NCI-H187 (cell line): ENCODE data around the gene DGKB.

Experiments
- DNase-seq, 2 experiments: peaks; one replicate each; lab custom pipeline; 2025; lab: John Stamatoyannopoulos, UW

Gene DGKB

DNA sequence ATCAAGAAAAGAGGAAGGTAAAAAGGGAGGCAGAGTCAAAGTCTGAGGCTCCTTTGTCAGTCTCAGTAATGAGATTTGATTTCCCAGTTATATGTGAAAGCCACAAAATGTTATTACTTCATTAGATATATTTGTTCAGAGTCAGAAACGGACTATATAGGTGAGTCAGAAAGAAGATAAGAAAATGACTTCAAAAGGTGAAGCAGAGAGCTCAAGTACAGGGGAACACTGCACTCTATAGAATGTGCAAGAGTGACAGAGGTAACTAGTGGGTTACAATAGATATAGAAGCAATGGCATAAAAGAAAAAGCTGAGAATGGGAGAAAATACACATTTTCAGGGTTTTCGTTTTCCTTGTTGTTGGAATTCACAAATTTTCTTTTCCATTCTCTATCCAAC, 43.3 kb downstream of the DGKB start:
- DNase-seq = no peak

DNA sequence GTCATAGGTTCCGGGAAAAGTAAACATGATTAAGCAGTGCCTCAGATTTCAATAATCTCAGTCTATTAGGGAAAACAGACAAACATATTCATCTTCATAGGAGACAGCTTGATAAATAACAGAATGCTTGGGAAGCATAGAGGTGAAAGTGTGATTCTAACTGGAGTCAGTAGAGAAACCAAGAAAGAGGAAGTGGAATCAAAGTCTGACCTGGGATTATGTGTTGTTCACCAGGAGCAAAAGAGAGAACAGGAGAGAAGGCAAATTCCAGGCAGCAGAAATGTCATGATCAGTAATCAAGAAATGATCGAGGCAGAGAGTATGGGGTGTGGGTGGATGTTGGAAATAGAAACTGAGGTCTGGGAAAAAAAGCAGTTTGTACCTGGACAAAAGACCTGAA, 43.7 kb downstream of the DGKB start:
- DNase-seq = no peak

DNA sequence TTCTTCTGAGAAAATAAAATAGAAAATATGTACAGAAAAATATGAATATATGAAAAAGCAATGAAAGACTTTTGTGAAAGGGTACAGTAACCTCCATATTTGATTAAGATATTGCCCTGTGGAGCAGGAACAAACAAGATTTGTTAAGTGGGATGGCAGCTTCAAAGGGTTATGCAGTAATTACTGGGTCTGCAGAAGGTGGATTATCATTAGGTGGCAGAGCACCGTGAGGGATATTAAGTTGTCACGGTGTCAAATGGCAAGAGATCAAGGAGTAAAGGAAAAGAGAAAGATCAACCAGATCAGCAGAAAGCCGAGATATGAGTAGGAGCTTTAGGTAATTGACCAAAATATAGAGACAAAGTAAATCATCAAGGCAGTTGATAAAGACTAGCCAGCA, 44.1 kb downstream of the DGKB start:
- no peak for DNase-seq

DNA sequence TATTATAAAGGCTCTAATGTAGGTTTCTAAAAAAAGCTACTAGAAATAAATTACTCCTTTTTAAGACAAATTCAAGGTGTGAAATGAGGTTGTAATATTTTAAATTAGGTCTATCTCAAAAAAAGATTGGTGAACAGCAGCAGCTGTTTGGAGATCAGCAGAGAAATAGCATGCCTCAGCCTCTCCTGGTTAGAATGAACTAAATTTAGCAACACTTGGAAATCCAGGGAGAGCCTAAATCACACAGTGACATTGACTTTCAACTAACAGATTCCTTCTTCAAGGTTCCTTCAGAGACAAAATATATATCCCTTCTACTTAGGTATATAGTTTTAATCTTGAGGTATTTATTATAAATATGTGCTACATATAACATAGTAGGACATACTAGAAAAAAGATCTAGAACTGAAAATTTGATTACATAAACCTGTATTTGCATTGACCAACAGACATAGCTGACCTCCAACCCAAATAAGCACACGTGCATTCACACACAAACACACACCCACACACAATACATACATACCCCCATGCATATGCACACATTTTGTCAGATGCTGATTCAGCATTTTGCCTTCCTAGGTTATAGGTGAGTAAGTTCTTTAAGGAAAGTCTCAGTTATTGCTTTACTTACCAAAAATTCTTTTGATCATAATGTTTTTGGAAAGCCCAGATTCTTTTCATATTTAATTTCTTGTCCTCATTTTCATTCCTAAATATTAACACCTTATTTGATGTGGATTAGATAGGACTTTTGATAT, 47.3 kb downstream of the DGKB start:
- DNase-seq = no peak

DNA sequence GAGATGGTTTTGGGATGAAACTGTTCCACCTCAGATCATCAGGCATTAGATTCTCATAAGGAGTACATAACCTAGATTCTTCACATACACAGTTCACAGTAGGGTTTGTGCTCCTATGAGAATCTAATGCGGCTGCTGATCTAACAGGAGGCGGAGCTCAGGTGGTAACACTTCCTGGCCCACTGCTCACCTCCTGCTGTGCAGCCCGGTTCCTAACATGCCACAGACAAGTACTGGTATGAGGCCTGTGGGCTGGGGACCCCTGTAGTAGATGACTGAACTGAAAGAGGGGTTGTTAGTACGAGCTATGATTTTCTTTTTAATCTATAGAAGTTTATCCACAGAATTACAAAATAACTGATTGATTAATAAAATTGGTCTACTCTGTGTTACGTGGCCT, 48.1 kb downstream of the DGKB start:
- no peak for DNase-seq

DNA sequence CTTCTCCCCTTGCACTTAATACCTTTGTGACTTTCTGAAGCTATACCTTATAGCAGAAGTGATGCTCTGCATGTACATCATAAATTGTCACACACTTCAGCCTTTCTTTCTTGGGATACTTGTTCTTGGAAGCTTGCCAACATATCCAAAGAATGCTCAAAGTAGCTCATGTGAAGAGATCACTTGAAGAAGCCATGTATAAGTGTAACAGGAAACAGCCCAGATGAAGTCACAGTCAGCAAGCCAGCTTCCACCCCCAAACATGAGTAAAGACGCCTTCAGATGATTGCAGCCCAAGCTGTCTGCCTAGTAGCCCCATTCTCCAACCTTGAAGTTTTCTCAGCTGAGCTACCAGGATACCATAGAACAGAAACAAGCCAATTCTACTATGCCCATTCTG, 50.9 kb downstream of the DGKB start:
- no peak for DNase-seq

DNA sequence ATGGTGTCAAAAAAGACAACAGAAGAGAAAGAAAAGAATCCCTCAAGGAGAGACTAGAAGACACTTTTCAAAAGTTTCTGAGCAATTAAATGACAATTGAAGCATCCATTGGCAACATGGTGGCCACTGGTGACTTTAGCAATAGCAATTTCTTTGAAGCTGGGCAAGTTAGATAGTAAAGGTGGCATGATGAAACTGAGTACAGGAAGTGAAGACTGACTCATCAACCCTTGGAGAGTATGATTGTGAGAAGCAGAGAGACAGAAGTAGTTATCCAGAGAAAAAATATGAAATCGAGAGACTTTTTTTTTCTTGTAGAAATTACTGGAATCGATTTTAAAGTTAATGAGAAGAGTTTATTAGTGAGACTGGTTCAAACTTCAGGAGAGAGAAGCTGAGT, 52.5 kb downstream of the DGKB start:
- no peak for DNase-seq

DNA sequence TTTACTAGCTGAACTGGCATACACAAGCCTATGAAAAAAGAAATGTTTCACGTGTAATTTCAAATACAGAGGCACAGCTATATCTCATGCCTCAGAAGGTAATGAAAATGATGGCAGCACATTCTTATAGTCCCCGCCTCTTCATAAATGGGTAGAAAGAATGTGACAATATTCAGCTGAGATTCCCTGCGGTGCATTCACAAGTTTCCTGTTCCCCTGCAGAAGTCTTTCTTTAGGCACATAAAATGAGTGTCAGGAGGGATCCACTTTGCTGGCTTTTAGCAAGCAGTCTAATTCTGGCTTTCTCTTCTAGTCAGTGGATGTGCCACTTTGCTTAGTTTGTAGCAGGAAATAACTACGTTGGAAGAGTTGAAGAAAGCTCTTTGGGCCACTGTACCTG, 56.1 kb downstream of the DGKB start:
- DNase-seq = no peak

DNA sequence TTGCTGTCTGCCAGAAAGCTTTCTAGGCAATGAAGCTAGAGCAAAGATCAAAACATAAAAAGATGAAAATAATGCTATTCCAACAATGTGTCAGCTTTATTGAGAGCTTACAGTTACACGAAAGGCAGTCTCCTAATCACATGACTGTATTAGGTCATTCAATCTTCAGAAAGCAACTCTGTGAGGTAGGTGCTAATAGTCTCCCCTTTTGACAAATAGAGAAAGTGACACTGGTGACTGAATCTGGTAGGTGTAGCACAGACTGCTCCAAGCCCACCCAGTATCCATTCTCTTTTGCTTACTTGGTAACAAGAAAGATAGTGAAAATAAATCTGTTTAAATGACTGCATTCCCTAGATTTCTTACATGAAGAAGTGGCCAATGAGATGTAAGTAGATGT, 58.8 kb downstream of the DGKB start:
- no peak for DNase-seq

DNA sequence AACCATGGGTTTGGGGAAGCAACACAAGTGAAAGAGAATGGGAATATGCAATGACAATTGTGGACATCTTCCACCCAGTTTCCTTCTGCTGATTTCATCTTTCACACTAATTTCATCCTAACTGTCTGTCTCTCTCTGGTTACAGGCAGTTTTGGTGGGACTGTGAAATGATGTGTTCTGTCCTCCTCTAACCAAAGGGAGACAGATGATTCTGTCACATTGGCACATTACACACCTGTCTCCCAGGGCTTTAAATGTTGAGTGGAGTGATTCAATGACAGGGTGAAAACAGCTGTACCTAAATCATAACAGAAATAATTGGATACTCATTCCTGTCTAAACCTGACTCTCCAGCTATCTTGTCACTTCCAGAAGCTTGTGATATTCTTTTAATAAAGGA, 60.0 kb downstream of the DGKB start:
- DNase-seq = no peak

DNA sequence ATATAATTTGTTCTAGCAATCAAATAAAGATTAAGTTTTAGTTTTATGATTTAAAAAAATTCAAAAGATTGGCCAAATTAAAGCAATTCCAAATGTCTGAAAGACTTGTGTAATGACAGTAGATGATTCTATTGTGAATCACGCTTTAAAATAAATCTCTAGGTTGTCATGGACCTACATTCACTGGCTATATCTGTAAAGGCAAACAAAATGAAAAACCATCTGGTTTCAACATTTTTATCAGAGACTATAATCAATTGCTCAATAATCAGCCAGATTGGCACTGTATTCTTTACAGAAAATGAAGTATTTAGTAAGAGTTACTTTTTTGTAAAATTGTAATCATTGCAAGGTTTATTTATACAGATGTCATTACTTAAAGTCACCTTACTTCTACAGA, 60.7 kb downstream of the DGKB start:
- DNase-seq = no peak

DNA sequence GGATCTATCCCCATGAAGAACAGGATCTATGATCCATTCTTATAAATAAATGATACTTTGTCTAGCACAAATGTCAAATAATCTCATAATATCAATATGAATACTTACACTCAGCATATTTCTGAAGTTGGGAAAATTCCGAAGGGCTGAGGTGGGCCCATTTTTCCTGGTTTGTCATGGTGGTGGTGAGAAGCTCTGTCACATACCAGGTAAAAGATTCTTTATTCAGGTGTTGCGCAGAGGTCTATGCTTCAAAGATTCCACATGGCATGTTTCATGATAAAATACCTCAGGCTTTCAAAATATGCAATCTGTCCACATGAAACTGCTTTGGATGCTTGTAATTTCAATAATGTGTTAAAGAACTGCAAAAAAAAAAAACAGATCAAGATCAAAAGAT, 61.5 kb downstream of the DGKB start:
- no peak for DNase-seq

DNA sequence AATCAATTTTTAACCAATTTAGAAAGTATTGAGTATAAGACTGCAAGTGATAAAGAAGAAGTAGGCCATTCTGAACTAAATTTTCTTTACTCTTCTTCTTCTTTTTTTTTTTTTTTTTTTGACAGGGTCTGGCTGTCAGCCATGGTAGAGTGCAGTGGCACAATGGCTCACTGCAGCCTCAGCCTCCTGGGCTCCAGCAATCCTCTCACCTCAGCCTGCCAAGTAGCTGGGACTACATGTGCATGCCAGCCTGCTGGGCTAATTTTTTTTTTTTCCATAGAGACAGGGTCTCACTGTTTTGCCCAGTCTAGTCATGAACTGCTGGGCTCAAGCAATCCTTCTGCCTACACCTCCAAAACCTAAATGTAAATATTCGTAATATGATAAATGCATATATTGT, 63.2 kb downstream of the DGKB start:
- no peak for DNase-seq

DNA sequence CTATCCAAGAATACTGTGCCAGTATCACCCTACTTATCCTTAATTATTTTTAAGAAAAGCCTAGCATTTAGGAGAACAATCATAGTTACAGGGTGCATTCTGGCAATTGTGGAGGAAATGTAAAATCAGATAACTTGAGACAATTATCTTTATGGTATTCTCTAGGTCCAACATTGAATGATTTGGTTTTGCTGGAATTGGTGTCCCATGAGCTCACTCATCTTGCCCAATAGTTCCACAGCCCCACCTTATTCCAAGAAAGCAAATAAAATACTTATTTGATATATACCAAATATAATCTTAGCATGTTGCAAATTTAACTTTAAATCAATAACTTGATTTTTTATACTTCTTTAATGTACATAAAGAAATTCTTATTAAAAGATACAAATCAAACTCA, 65.3 kb downstream of the DGKB start:
- DNase-seq = no peak

DNA sequence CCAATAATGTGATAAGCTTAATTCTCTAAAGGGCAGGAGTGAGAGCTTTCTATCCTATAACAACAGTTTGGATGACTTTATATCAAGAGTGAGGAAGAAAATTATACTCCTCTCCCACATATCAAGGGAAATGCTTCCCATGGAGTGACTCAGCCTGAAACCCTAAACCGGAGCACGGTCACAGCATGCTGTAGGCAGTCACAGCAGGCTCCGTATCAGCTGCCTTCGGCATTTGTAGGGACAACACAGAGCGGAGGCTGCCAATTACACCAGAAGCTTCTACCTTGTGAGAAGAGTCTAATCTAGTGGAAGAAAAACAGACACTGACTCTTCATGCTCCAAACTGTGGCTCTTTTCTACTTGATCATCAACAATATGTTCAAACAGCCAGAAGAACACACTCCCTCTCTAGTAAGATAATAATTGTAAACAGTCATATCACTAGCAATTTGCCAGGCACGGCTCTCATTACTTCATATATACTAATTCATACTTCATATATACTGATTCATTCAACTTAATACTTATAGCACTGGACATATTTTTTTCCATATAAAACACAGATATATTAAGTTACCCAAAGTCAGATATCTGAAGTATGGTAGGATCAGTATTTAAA, 65.9 kb downstream of the DGKB start:
- DNase-seq = peak; percentile 10 to 50

DNA sequence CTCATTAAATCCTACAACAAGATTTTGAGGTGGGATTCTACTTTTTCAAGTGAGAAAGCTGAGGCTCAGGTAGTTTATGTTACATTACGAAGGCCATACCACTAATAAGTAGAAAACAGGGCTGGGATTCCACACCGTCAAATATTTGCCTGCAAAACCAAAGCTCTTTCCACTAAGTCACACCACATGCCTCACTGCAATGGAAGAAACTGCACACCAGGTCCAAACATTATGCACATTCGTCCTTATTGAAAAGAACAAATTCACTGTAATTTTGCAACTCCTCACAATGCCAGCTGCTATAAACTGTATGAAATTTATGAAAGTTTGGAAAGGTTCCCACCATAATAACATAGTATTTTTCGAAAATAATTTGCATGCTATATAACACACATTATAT, 66.5 kb downstream of the DGKB start:
- no peak for DNase-seq

DNA sequence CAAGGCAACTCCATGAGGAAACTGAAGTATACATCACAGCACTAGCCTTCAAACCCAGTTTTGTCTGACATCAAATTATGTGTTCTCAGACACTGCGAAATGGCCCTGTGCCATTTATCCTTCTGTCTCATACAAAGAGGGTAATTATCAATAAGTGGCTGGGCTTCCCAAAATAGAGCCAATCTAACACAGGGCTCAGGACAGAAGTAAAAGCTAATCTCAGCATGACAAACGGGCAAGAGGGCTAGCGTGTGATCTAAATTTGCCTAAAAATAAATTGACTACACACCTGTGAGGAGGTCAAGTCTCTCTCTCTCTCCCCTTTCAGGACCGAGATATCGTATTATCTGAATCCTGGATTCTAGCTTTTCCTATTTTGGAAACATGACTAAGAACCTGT, 67.2 kb downstream of the DGKB start:
- DNase-seq = peak; percentile 18 to 30

DNA sequence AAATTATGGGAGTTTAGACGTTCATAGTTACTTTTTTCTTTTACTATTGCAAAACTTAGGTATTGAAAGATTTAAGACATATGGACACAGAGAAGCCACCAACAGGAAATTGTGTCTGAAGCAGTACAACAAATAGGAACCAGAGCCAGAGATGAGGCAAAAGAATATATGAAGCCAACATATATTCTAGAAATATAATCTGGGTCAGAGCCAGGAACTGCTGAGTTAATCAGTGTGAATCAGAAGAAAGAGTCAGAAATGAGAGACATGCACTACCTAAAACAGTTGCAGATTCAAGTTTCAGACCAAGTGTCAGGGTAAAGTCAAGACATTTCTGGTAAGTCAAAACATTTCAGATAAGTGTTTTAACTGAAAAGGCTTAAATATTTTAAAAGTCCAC, 67.7 kb downstream of the DGKB start:
- no peak for DNase-seq

DNA sequence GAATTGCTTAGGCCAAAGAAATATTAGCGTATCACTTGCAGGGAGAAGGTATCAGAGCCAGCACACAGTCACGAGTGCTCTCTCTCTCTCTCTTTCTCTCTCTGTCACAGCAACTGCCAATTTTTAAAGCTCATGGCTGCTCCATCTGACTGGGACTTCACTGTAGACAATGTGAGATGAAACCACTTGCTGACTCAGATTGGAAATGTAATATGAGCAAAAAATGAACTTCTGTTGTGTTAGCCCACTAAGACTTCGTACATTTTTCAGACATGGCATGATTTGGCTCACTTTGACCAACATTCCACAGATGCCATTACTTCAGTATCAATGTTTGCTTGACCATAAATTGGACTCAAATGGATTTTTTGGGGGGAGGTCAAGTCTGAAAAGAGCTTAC, 68.1 kb downstream of the DGKB start:
- no peak for DNase-seq

DNA sequence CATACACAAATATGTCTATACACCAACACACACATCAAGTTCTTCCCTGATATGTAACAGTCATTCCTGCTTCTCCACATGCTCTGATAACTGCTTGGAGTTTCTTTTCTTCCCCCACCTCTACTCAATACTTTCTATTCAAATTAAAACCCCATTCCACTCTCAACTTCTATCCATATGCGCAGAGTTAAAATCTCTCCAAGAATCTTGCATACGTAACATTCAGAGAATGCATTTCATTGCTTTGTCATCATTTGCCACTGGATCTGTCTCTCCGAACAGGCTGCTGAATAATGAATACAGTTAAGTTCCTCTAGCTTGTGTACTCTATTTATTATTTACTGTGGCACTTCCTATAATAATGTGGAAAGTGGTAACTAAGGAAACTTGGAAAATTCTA, 68.8 kb downstream of the DGKB start:
- no peak for DNase-seq

DNA sequence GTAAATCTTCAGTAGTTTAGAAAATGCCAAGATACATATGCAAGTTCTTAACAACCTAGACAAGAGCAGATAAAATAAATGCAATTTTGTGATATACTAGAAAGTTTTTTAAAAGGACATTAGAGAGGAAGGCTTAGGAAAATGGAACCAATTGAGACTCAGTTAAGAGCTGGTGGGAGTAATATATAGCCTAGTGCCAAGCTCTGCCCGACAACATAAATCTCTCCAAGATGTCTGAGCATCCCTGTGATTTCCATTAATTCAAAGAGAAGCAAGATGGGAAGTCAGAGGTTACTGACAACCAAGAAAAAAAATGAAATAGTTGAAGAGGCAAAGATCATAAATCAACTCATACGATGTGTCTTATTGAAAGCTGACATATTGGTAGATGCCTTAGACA, 74.5 kb downstream of the DGKB start:
- DNase-seq = no peak

DNA sequence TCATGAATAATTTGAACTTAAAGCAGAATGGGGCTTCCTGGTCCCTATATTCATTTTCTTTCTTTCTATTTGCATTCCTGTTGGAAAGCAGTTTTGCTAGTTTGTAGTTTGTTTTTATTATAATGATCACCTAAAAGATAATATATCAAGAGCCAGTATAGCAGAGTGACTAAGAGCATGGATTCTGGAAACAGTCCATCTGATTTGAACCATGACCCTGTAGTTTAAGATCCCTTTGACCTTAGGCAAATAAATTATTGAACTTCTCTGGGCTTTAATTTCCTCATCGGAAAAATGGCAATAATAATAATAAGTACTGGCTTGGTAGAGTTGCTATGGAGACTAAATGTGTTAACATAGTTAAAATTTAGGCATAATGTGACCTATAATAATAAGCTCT, 76.1 kb downstream of the DGKB start:
- DNase-seq = no peak

DNA sequence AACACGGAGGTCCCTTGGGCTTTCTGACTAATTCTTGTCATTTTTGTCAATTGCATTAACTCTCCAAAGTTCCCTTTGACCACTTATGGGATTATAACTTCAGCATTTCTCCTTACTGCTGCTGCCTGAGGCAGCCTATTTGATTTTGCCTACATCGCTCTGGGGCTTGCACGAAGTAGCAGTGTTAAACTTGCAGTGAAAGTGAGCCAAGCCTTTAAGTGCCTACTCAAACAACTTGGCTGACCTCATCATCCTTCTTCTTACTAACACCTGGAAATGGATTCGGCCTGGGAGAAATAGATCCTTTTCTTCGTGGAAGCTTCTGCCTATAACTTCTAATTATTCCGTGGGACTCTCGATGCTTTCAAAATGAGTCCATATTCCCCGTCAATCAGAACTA, 76.6 kb downstream of the DGKB start:
- no peak for DNase-seq

DNA sequence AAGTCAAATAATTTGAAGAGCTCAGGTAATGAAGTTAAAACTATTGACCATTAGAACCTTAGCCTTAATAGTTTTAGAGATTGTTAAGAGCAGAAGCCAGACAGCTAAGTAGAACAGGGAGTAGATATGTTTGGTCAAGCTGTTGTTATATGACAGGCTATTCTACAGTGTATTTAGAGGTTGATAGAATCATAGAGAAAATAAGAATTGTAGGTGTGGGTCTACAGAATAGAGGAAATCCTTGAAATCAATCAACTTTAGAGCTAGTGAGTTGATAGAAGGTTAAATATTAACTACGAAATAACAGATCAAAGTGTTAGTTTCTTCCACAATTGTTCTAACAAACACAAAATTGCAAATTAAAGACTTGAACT, 80.1 kb downstream of the DGKB start:
- DNase-seq = no peak
